Activated T-cell treated with anti-CD3 and anti-CD28 coated beads, Interleukin-2, amount 50 U/mL, for 72 hours (primary cell): ENCODE measurements around the gene CLDN1. TPM values are rescaled to one million over a fixed set of nuclear protein-coding genes. Genes with fewer than 3 reads are reported as not detected.

ENCODE experiments used
- ATAC-seq, 2 donors: fragments of 150-1000 bp; cut with Tn5 transposase; replicated peaks in 1 of 2; 2 replicates each; pipeline ENCODE4 v1.10.0; 2021; ENCODE audit warnings: moderate library complexity in 2 of 2, mild to moderate bottlenecking in 1 of 2
- DNase-seq, 2 donors: peaks; one replicate each; pipeline ENCODE4 v3.0.0; 2021 to 2022; ENCODE audit warnings: mixed read lengths in 1 of 2
- H3K27ac Mint-ChIP-seq: one replicate; pipeline ENCODE4 v1.8.0; 2022; ENCODE audit warnings: mild to moderate bottlenecking, moderate library complexity, mixed read lengths
- H3K27me3 Mint-ChIP-seq: one replicate; pipeline ENCODE4 v1.8.0; 2022; ENCODE audit warnings: low read depth, mixed read lengths
- H3K36me3 Mint-ChIP-seq, 2 donors: one replicate each; pipeline ENCODE4 v1.8.0; 2022; ENCODE audit warnings: mixed read lengths in 2 of 2, mild to moderate bottlenecking in 1 of 2; ENCODE audit not compliant: insufficient read depth in 2 of 2
- H3K4me1 Mint-ChIP-seq: one replicate; pipeline ENCODE4 v1.8.0; 2022; ENCODE audit warnings: low read depth, mixed read lengths
- H3K4me3 Mint-ChIP-seq, 2 donors: one replicate each; pipeline ENCODE4 v1.8.0; 2022; ENCODE audit warnings: mild to moderate bottlenecking in 2 of 2, mixed read lengths in 2 of 2, moderate library complexity in 2 of 2
- H3K9me3 Mint-ChIP-seq, 2 donors: one replicate each; pipeline ENCODE4 v1.8.0; 2022; ENCODE audit warnings: mixed read lengths in 2 of 2
- total RNA-seq, 2 donors: library from RNA; stranded (reverse); gene quantifications; one replicate each; pipeline ENCODE4 v1.2.3, GENCODE V29; 2022

Gene CLDN1
- total RNA-seq, 2 donors from 2014 or later, result 1.6 to 12.3 TPM

DNA sequence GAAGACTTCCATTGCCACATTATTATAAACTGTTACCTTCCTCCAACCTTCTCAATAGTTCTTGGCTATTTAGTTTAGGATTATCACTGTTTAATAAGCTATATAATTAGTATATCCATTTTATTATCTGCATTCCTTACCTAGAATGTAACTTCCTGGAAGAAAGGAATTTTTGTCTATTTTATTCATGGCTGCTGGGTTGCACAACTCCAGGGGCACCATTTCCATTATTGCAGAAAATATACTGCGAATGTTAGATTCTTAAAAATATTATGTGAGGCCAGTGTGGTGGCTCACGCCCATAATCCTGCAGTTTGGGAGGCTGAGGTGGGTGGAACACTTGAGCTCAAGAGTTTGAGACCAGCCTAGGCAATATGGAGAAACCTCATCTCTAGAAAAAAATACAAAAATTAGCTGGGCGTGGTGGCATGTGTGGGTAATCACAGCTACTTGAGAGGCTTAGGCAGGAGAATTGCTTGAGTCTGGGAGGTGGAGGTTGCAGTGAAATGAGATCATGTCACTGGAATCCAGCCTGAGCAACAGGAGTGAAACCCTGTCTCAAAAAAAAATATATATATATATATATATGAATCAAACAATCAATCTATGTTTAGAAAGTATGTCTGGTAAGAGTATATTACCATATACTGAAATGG, 19.9 kb downstream of the CLDN1 start:
- ATAC-seq, result no peak
- H3K27me3 Mint-ChIP-seq, result peaks cover 15% of the 10 kb centered on the region
- H3K4me1 Mint-ChIP-seq, result peaks cover 54% of the 10 kb centered on the region
- DNase-seq, result no peak
- H3K27ac Mint-ChIP-seq, result peak overlapping the region; percentile 23
- H3K4me3 Mint-ChIP-seq, result peak overlapping the region; percentile 17 to 58
- no peaks in the 10 kb centered on the region for H3K36me3 Mint-ChIP-seq
- no peaks in the 10 kb centered on the region for H3K9me3 Mint-ChIP-seq

GRCh38 chr3:190301591-190301990, 20.7 kb downstream of the CLDN1 start:
- Mint-ChIP-seq H3K27me3 (peaks cover 15% of the 10 kb centered on the region), H3K4me1 (peaks cover 47% of the 10 kb centered on the region), H3K4me3 (peak overlapping the region; percentile 17 to 58), H3K27ac (peak overlapping the region; percentile 23), H3K9me3 (no peaks in the 10 kb centered on the region), H3K36me3 (no peaks in the 10 kb centered on the region)
- DNase-seq, result no peak
- peak; percentile 46 to 76 for ATAC-seq

GRCh38 chr3:190299969-190300368, 22.3 kb downstream of the CLDN1 start:
- Mint-ChIP-seq H3K9me3 (no peaks in the 10 kb centered on the region), H3K36me3 (no peaks in the 10 kb centered on the region), H3K27me3 (peaks cover 15% of the 10 kb centered on the region), H3K27ac (no peak overlapping the region), H3K4me1 (peaks cover 33% of the 10 kb centered on the region), H3K4me3 (no peak overlapping the region)
- DNase-seq, result no peak
- no peak for ATAC-seq

GRCh38 chr3:190294030-190294429, 28.2 kb downstream of the CLDN1 start:
- no peaks in the 10 kb centered on the region for H3K27me3 Mint-ChIP-seq
- no peak overlapping the region for H3K4me3 Mint-ChIP-seq
- H3K9me3 Mint-ChIP-seq, result peaks cover 9 to 15% of the 10 kb centered on the region in 2 donors
- H3K36me3 Mint-ChIP-seq, result peaks cover 5 to 7% of the 10 kb centered on the region in 2 donors
- ATAC-seq (no peak), DNase-seq (no peak)
- H3K4me1 Mint-ChIP-seq, result no peaks in the 10 kb centered on the region
- H3K27ac Mint-ChIP-seq, result no peak overlapping the region

GRCh38 chr3:190293621-190294020, 28.6 kb downstream of the CLDN1 start:
- peaks cover 6 to 7% of the 10 kb centered on the region in 2 donors for H3K36me3 Mint-ChIP-seq
- H3K27me3 Mint-ChIP-seq, result no peaks in the 10 kb centered on the region
- H3K27ac Mint-ChIP-seq, result no peak overlapping the region
- H3K9me3 Mint-ChIP-seq, result peaks cover 10 to 15% of the 10 kb centered on the region in 2 donors
- ATAC-seq (no peak), DNase-seq (no peak)
- no peak overlapping the region for H3K4me3 Mint-ChIP-seq
- no peaks in the 10 kb centered on the region for H3K4me1 Mint-ChIP-seq

- Mint-ChIP-seq H3K27ac (no peak overlapping the region), H3K4me1 (no peaks in the 10 kb centered on the region), H3K9me3 (peaks cover 10 to 18% of the 10 kb centered on the region in 2 donors), H3K36me3 (peaks cover 7 to 8% of the 10 kb centered on the region in 2 donors), H3K27me3 (no peaks in the 10 kb centered on the region), H3K4me3 (no peak overlapping the region)
- DNase-seq (no peak), ATAC-seq (no peak)
These were observed 30.2 kb downstream of the CLDN1 start for GRCh38 chr3:190291994-190292584.

DNA sequence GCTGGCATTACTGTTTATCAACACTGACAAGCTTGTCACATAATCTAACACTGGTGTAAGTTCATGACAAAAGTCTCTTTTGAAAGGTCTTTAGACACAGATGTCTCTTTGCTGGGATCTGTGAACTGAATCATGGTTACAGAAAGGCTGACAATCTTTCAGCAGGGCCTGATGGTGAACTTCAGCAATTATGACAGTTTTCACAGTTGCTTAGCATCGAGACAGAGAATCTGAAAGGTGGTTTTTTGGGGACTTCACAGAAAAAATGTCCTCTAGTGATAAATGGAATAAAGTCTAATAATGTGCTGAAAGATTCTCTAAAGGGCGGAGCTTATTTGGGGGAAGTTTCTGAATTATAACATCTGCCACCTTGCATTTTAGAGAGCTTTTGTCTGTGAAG, 32.3 kb downstream of the CLDN1 start:
- no peak overlapping the region for H3K4me3 Mint-ChIP-seq
- H3K27me3 Mint-ChIP-seq, result no peaks in the 10 kb centered on the region
- H3K4me1 Mint-ChIP-seq, result no peaks in the 10 kb centered on the region
- DNase-seq, result no peak
- peaks cover 9 to 14% of the 10 kb centered on the region in 2 donors for H3K36me3 Mint-ChIP-seq
- H3K27ac Mint-ChIP-seq, result no peak overlapping the region
- H3K9me3 Mint-ChIP-seq, result peaks cover 14 to 21% of the 10 kb centered on the region in 2 donors
- no peak for ATAC-seq

DNA sequence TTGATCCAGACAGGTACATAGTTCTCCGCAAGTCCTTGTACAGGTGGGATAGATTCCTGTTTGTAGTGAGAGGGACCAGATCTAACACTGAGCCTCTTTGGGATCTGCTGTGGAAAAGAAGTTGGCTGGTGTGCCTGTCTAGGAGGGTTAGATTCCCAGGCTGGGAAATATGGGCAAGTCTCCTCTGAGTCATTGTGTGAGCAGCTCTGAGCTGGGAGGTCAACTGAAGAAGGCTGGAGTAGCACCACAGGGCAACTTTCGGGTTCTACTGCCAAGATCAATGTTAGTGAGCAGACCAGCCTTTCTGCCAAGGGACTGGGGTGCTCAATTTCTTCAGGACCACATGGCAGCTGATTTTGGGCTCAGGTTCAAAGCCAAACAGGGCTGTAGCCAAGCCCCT, 33.4 kb downstream of the CLDN1 start:
- Mint-ChIP-seq H3K27me3 (no peaks in the 10 kb centered on the region), H3K9me3 (peaks cover 16 to 21% of the 10 kb centered on the region in 2 donors), H3K4me3 (no peak overlapping the region), H3K4me1 (no peaks in the 10 kb centered on the region), H3K36me3 (peaks cover 9 to 14% of the 10 kb centered on the region in 2 donors), H3K27ac (no peak overlapping the region)
- ATAC-seq, result no peak
- no peak for DNase-seq

GRCh38 chr3:190286014-190286413, 36.2 kb downstream of the CLDN1 start:
- H3K9me3 Mint-ChIP-seq, result peaks cover 10 to 11% of the 10 kb centered on the region in 2 donors
- H3K4me3 Mint-ChIP-seq, result no peak overlapping the region
- DNase-seq (no peak), ATAC-seq (no peak)
- H3K27me3 Mint-ChIP-seq, result no peaks in the 10 kb centered on the region
- peaks cover 3 to 12% of the 10 kb centered on the region in 2 donors for H3K36me3 Mint-ChIP-seq
- no peak overlapping the region for H3K27ac Mint-ChIP-seq
- no peaks in the 10 kb centered on the region for H3K4me1 Mint-ChIP-seq

GRCh38 chr3:190281308-190282051, 40.8 kb downstream of the CLDN1 start:
- Mint-ChIP-seq H3K9me3 (peaks cover 3 to 6% of the 10 kb centered on the region in 2 donors), H3K27ac (no peak overlapping the region), H3K27me3 (no peaks in the 10 kb centered on the region), H3K4me3 (no peak overlapping the region), H3K36me3 (peaks cover 3 to 6% of the 10 kb centered on the region in 2 donors), H3K4me1 (no peaks in the 10 kb centered on the region)
- DNase-seq (no peak), ATAC-seq (no peak)

DNA sequence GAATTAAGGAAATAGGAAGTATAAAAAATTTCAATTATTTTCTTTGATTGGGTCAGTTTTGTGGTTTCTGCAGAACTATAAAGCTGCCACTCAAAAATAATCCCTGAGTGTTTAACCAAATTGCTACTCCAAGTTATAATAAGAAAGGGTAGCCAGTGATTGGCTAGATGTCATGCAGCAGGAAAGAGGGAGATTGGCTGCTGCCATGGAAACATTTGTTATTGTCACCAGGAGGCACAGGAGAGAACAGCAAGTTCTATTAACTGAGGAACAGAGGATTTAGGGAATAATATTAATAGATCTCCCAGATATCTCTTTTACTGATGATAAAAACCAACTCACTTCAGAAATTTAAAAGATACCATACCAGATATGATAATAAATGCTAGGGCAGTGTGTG, 42.6 kb downstream of the CLDN1 start:
- Mint-ChIP-seq H3K36me3 (no peaks in the 10 kb centered on the region), H3K4me1 (no peaks in the 10 kb centered on the region), H3K9me3 (peaks cover 0 to 2% of the 10 kb centered on the region in 2 donors), H3K27me3 (no peaks in the 10 kb centered on the region), H3K27ac (no peak overlapping the region), H3K4me3 (no peak overlapping the region)
- DNase-seq, result no peak
- ATAC-seq, result no peak

GRCh38 chr3:190272747-190273146, 49.5 kb downstream of the CLDN1 start:
- Mint-ChIP-seq H3K4me3 (no peak overlapping the region), H3K36me3 (no peaks in the 10 kb centered on the region), H3K9me3 (no peaks in the 10 kb centered on the region), H3K27me3 (peaks cover 10% of the 10 kb centered on the region), H3K27ac (no peak overlapping the region), H3K4me1 (no peaks in the 10 kb centered on the region)
- DNase-seq, result no peak
- no peak for ATAC-seq

DNA sequence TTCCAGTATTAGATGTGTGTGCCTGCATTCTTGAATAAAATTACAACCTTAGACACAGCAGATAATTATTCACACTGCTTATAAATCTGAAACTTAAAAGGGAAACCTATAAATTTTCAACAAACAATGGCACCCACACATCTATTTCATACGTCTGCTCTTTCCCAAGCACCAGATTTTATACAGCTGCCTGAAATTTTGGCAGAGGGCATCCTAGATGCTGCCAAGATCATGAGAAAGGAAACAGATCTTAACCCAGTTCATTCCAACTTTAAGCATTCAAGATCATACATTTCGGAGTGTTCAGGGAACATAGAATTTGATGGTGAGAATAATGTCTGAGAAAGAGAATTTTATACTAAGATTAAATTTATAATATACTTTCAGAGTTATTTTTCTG, 53.1 kb downstream of the CLDN1 start:
- Mint-ChIP-seq H3K4me3 (no peak overlapping the region), H3K9me3 (no peaks in the 10 kb centered on the region), H3K4me1 (no peaks in the 10 kb centered on the region), H3K36me3 (no peaks in the 10 kb centered on the region), H3K27me3 (peaks cover 16% of the 10 kb centered on the region), H3K27ac (no peak overlapping the region)
- ATAC-seq, result no peak
- DNase-seq, result no peak
